ENCODE results near the gene NFKBIZ. TPM values are rescaled to one million over a fixed set of nuclear protein-coding genes. Genes with fewer than 3 reads are reported as not detected.

NFKBIZ gene
- total and polyA plus RNA-seq, 2 donors (not counting 3 experiments of a cell fraction or from before 2014, with no cell fraction given): 17.5 to 28.9 TPM

DNA sequence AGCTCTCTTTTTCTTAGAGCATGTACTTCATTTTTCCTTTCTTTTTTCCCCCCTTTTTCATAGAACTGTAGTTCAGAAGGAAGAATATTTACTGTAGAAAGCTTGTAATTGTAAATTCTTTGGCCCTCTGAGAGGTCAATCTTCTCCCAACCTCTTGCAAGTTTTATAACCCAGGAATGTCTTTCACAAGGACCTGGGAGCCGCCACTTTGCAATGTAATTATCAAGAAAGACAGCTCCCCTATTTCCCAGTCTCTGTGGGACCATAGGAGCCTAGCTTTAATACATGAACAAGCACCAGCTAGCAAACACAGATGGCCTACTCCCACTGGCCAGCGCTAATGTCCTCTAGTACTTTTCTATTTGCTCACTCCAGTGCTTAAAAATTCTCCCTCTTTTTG is 51.4 kb downstream of the NFKBIZ start:
- CTCF ChIA-PET: interaction anchor here (1.0 to 2.0 kb wide), 3 partner anchors 10 to 324 kb away, joined by 4 to 13 read pairs (median 4); no protein-coding TSS in a partner anchor
- Histone ChIP-seq H3K9ac (replicated peaks; ENCODE audit: extremely low read depth, insufficient read depth, low read length) (no peak overlapping the region), H3K4me2 (ENCODE audit: insufficient read depth, low read length) (no peak overlapping the region), H3K27me3 (ENCODE audit: control insufficient read depth in 2 of 2, insufficient read depth in 2 of 2, low read length in 2 of 2) (no peaks in the 10 kb centered on the region), H3K9me3 (replicated peaks; ENCODE audit: control insufficient read depth, insufficient read depth, low read length) (no peaks in the 10 kb centered on the region), H3K9me1 (replicated peaks; ENCODE audit: control insufficient read depth, extremely low read depth, insufficient read depth, low read length) (no peaks in the 10 kb centered on the region), H3K4me3 (replicated peaks in 1 of 3; ENCODE audit: insufficient read depth in 1 of 3, low read depth in 1 of 3, low read length in 3 of 3) (no peak overlapping the region), H2AFZ (ENCODE audit: low read depth, low read length) (no peak overlapping the region), H3K27ac (ENCODE audit: insufficient read depth, low read depth, low read length) (no peak overlapping the region), H3K36me3 (ENCODE audit: control insufficient read depth in 2 of 2, extremely low read depth in 1 of 2, insufficient read depth in 2 of 2, low read length in 2 of 2) (no peaks in the 10 kb centered on the region), H4K20me1 (replicated peaks; ENCODE audit: control insufficient read depth, extremely low read depth, insufficient read depth, low read length) (no peaks in the 10 kb centered on the region), H3K4me1 (ENCODE audit: control insufficient read depth, extremely low read depth, insufficient read depth, low read length) (peaks cover 4% of the 10 kb centered on the region), H3K79me2 (ENCODE audit: control insufficient read depth, insufficient read depth, low read length) (no peaks in the 10 kb centered on the region)
- intact Hi-C loops (cut with micrococcal nuclease): no loop called here
- DNase-seq (ENCODE audit: low read depth, low spot score): no peak
- POLR2A ChIA-PET: interaction anchor here (1.5 kb wide), 1 partner anchor 279 kb away, joined by 7 read pairs; no protein-coding TSS in a partner anchor
- no peak for TF ChIP-seq FOS (IDR thresholded peaks at IDR 0.05; ENCODE audit: borderline replicate concordance, insufficient read depth, low read length)
- TF ChIP-seq MYC (IDR thresholded peaks at IDR 0.05; ENCODE audit: low read depth, low read length): no peak
- TF ChIP-seq JUN (IDR thresholded peaks at IDR 0.05; ENCODE audit: borderline replicate concordance, insufficient read depth, insufficient read length, low read depth): no peak
- TF ChIP-seq CTCF (IDR thresholded peaks at IDR 0.05; ENCODE audit: extremely low read depth in 1 of 2, insufficient read depth in 1 of 2, low read depth in 1 of 2, low read length in 2 of 2): no peak
- no peak for TF ChIP-seq EZH2 (IDR thresholded peaks at IDR 0.05; ENCODE audit: borderline replicate concordance, low read depth, low read length, severe bottlenecking)
- no peak for TF ChIP-seq POLR2A (IDR thresholded peaks at IDR 0.05; ENCODE audit: low read depth, low read length)
- TF ChIP-seq MAX (IDR thresholded peaks at IDR 0.05; ENCODE audit: insufficient read depth, insufficient read length): no peak
- no peak for TF ChIP-seq POLR2AphosphoS5 (IDR thresholded peaks at IDR 0.05; ENCODE audit: insufficient read depth, low read depth, low read length)
- TF ChIP-seq GATA2 (IDR thresholded peaks at IDR 0.05; ENCODE audit: insufficient read depth, insufficient read length, low read depth, low read length): no peak
- BruUV-seq (replicated peaks): no TSS peak
- dilution Hi-C loops (cut with MboI; ENCODE audit: extremely low pct_ligation_motif_present, low sequenced_read_pairs): no loop called here
- no peak for FAIRE-seq
